Mesothelial cell of epicardium (in vitro differentiated cells): Measurements from ENCODE around the gene SIN3B. TPM values are rescaled to one million over a fixed set of nuclear protein-coding genes. Genes with fewer than 3 reads are reported as not detected.

Experiments used
- DNase-seq, 2 experiments: peaks; one replicate each; pipeline ENCODE4 v3.0.0; 2021; ENCODE audit warnings: low spot score in 2 of 2; ENCODE audit not compliant: unreplicated experiment in 2 of 2
- H3K27ac Mint-ChIP-seq: 2 replicates; pipeline ENCODE4 v1.8.0; 2021; ENCODE audit warnings: mixed read lengths
- H3K27me3 Mint-ChIP-seq: 2 replicates; pipeline ENCODE4 v1.8.0; 2021; ENCODE audit warnings: low read depth, mixed read lengths
- H3K36me3 Mint-ChIP-seq: 2 replicates; pipeline ENCODE4 v1.8.0; 2021; ENCODE audit warnings: mixed read lengths
- H3K4me1 Mint-ChIP-seq: 2 replicates; pipeline ENCODE4 v1.8.0; 2021; ENCODE audit warnings: mixed read lengths
- H3K4me3 Mint-ChIP-seq: 2 replicates; pipeline ENCODE4 v1.8.0; 2021; ENCODE audit warnings: mild to moderate bottlenecking, moderate library complexity, mixed read lengths
- H3K9me3 Mint-ChIP-seq: 2 replicates; pipeline ENCODE4 v1.8.0; 2021; ENCODE audit warnings: mixed read lengths
- total RNA-seq: library from RNA; stranded (reverse); gene quantifications from 3 replicates; pipeline ENCODE4 v1.2.1, GENCODE V29; 2021
- TF ChIP-seq, protein P1 (sequence below): fragments of 200-600 bp; sonication (generic); IDR thresholded peaks from one replicate; pipeline ENCODE4 v1.5.0; 2021; ENCODE audit warnings: antibody characterized with exemption; ENCODE audit not compliant: unreplicated experiment

SIN3B gene
- total RNA-seq, 1 donor from 2014 or later, result 116 TPM

DNA sequence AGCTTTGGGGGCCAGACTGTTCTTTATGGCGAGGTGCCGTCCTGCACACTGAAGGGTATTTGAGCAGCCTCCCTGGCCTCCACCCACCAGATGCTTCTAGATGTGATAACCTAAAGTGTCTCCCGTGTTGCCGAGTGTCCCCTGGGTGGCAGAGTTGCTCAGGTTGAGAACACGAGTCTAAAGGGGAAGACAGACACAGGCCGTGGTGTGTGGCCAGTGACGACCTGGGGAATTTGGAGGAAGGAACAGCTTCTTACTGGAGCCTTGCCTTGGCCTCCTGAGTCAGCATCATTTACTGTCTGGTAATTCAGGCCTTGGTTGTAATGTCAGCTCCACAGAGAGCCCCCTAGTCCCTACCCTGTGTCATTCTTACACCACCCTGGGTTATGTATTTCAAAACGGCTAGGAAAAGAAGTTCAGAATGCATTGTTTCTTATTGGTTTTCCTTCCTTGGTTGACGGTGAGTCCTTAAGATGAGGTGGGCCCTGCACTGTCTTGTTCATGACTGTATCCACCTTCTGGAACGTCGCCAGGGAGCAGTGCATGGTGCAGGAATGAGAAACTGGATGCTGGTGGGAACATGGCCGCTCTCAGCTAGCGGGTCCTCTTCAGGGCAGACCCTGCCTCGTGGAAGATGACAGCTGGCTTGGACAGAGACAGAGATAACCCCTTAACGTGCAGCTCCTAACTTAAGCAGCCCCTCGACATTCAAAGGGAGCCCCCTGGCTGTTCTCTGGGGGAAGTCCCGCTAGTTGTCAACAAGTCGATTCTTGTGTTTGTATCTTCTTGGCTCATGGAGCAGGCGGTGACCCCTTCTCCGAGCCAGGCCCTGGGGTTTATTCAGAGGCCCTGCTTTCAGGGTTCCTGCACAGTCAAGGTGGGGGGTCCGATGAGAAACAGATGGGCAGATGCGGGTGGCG lies 7.2 kb downstream of the SIN3B start:
- H3K4me1 Mint-ChIP-seq, result peaks cover 2% of the 10 kb centered on the region
- no peak overlapping the region for H3K27ac Mint-ChIP-seq
- no peaks in the 10 kb centered on the region for H3K27me3 Mint-ChIP-seq
- H3K9me3 Mint-ChIP-seq, result no peaks in the 10 kb centered on the region
- no peak for DNase-seq
- H3K36me3 Mint-ChIP-seq, result peaks cover 35% of the 10 kb centered on the region
- no peak overlapping the region for H3K4me3 Mint-ChIP-seq
- TF ChIP-seq, protein P1, sequence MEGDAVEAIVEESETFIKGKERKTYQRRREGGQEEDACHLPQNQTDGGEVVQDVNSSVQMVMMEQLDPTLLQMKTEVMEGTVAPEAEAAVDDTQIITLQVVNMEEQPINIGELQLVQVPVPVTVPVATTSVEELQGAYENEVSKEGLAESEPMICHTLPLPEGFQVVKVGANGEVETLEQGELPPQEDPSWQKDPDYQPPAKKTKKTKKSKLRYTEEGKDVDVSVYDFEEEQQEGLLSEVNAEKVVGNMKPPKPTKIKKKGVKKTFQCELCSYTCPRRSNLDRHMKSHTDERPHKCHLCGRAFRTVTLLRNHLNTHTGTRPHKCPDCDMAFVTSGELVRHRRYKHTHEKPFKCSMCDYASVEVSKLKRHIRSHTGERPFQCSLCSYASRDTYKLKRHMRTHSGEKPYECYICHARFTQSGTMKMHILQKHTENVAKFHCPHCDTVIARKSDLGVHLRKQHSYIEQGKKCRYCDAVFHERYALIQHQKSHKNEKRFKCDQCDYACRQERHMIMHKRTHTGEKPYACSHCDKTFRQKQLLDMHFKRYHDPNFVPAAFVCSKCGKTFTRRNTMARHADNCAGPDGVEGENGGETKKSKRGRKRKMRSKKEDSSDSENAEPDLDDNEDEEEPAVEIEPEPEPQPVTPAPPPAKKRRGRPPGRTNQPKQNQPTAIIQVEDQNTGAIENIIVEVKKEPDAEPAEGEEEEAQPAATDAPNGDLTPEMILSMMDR, result no peak

DNA sequence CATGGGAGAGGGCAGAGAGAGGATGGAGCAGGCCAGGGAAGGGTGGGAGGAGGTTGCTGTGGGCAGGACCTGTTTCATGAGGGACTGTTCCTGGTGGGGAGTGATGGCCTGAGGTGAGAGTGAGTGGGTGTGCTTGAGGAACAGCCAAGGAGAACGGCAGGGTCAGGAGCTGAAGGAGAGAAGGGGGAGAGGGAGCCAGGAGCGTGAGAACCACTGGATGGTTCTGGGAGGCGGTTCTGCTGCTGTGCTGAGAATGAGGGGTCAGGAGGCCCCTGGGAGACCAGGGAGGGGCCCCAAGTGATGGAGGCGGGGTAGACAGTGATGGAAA lies 7.8 kb downstream of the SIN3B start:
- no peaks in the 10 kb centered on the region for H3K4me1 Mint-ChIP-seq
- no peak for DNase-seq
- no peak overlapping the region for H3K27ac Mint-ChIP-seq
- H3K4me3 Mint-ChIP-seq, result no peak overlapping the region
- no peaks in the 10 kb centered on the region for H3K27me3 Mint-ChIP-seq
- no peaks in the 10 kb centered on the region for H3K9me3 Mint-ChIP-seq
- peaks cover 33% of the 10 kb centered on the region for H3K36me3 Mint-ChIP-seq
- TF ChIP-seq, protein P1, result no peak

DNA sequence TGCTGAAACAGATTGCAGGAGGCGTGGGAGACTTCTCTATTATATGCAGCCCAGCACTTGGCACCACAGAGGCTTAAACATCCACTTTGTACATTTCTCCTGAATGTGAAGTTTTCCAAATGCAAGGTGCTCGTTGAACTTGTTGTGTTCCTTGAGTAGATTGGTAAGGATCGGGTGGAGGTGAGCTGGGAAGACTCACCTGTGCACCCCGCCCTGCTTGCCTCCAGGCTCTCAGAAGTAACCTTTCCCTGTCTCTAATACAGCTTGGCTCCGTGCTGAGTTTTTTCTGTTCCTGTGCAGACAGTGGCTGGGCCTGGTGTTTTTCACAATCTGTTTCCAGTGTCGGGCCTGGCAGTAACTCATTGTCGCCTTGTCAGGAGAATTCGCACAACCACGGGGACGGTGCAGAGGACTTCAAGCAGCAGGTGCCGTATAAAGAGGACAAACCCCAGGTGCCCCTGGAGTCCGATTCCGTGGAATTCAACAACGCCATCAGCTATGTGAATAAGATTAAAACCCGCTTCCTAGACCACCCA lies 12.3 kb downstream of the SIN3B start:
- H3K9me3 Mint-ChIP-seq, result no peaks in the 10 kb centered on the region
- TF ChIP-seq, protein P1, result no peak
- H3K4me3 Mint-ChIP-seq, result no peak overlapping the region
- no peaks in the 10 kb centered on the region for H3K4me1 Mint-ChIP-seq
- H3K27ac Mint-ChIP-seq, result no peak overlapping the region
- no peak for DNase-seq
- peaks cover 45% of the 10 kb centered on the region for H3K36me3 Mint-ChIP-seq
- H3K27me3 Mint-ChIP-seq, result no peaks in the 10 kb centered on the region

DNA sequence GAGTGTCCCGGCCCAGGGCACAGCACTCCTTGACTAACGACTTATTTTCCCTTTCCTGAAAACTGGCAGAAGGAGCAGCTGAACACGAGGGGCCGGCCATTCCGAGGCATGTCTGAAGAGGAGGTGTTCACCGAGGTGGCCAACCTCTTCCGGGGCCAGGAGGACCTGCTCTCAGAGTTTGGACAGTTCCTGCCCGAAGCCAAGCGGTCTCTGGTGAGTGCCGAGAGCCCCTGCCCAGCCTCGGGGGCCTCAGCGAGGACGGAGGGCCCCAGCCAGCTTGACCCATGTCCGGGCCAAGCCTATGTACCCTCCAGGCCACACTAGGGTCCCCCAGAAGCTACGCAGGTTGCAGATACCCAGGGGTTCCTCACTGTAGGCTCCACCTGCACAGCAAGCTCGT lies 17.7 kb downstream of the SIN3B start:
- Mint-ChIP-seq H3K27ac (no peak overlapping the region), H3K4me3 (no peak overlapping the region), H3K36me3 (peaks cover 58% of the 10 kb centered on the region), H3K4me1 (no peaks in the 10 kb centered on the region), H3K27me3 (no peaks in the 10 kb centered on the region), H3K9me3 (no peaks in the 10 kb centered on the region)
- no peak for DNase-seq
- TF ChIP-seq, protein P1, result no peak

DNA sequence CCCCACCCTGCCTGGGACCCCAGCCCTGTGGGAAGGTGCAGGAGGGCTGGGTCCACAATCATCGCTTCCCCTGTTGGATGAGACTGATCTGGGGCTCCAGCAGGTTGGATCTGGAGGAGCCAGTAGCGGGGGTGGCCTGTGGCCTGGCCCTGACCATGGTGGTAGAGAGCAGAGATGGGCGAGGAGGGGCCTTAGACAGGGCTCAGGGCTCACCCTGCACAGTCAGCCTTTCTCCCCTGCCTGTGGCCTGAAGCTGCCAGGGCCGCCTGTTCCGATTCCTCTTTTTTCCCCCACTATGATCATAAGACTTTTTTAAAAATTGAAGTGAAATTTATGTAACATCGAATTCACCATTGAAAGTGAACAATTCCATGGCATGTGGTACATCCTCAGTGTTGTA lies 18.2 kb downstream of the SIN3B start:
- TF ChIP-seq, protein P1, result no peak
- no peaks in the 10 kb centered on the region for H3K27me3 Mint-ChIP-seq
- no peak overlapping the region for H3K27ac Mint-ChIP-seq
- no peak overlapping the region for H3K4me3 Mint-ChIP-seq
- H3K36me3 Mint-ChIP-seq, result peaks cover 61% of the 10 kb centered on the region
- no peaks in the 10 kb centered on the region for H3K9me3 Mint-ChIP-seq
- DNase-seq, result no peak
- H3K4me1 Mint-ChIP-seq, result no peaks in the 10 kb centered on the region
